MCF 10A (cell line): ENCODE measurements around the gene SNX30. TPM values are rescaled to one million over a fixed set of nuclear protein-coding genes. Genes with fewer than 3 reads are reported as not detected.

Source experiments
- BruUV-seq: library from RNA; stranded (reverse); fragments of 400-500 nt; replicated peaks from 2 replicates; lab custom pipeline; 2021; lab: Mats Ljungman, UMichigan
- CTCF ChIA-PET: fragments of 300-600 bp; sonication (Branson Sonifier 250); formaldehyde crosslinking; extraction: SDS; loops from one replicate; lab custom pipeline; 2021; ENCODE audit warnings: antibody characterized with exemption, inconsistent platforms; lab: Yijun Ruan, JAX
- POLR2A ChIA-PET: fragments of 300-600, 350-650 bp; sonication (Branson Sonifier 250); formaldehyde crosslinking; extraction: SDS; loops from one replicate; lab custom pipeline; 2020; ENCODE audit warnings: antibody characterized with exemption, inconsistent platforms; lab: Yijun Ruan, JAX
- DNase-seq: peaks from one replicate; pipeline ENCODE4 v3.0.0-alpha.2; 2018; ENCODE audit not compliant: unreplicated experiment
- H3K27ac Mint-ChIP-seq: one replicate; pipeline ENCODE4 v1.8.0; 2022; ENCODE audit warnings: mild to moderate bottlenecking, low read depth, mixed read lengths; ENCODE audit not compliant: unreplicated experiment
- H3K27me3 Mint-ChIP-seq: one replicate; pipeline ENCODE4 v1.8.0; 2022; ENCODE audit warnings: mixed read lengths; ENCODE audit not compliant: insufficient read depth, unreplicated experiment
- H3K36me3 Mint-ChIP-seq: one replicate; pipeline ENCODE4 v1.8.0; 2022; ENCODE audit warnings: mild to moderate bottlenecking, moderate library complexity, mixed read lengths; ENCODE audit not compliant: insufficient read depth, unreplicated experiment
- H3K4me1 Mint-ChIP-seq: one replicate; pipeline ENCODE4 v1.8.0; 2022; ENCODE audit warnings: mixed read lengths; ENCODE audit not compliant: insufficient read depth, unreplicated experiment
- H3K4me3 Mint-ChIP-seq: one replicate; pipeline ENCODE4 v1.8.0; 2022; ENCODE audit warnings: mild to moderate bottlenecking, moderate library complexity, mixed read lengths; ENCODE audit not compliant: unreplicated experiment
- H3K9me3 Mint-ChIP-seq: one replicate; pipeline ENCODE4 v1.8.0; 2022; ENCODE audit warnings: mixed read lengths; ENCODE audit not compliant: unreplicated experiment
- CTCF ChIP-seq: fragments of 200-600 bp; IDR thresholded peaks from one replicate; pipeline ENCODE4 v1.8.0; 2022; ENCODE audit warnings: antibody characterized with exemption, mild to moderate bottlenecking; ENCODE audit not compliant: unreplicated experiment
- intact Hi-C: fragments of 100-400 bp; cut with micrococcal nuclease; formaldehyde crosslinking; loops from 2 replicates; pipeline ENCODE4 v1.14.1; 2022
- total RNA-seq: library from RNA; stranded (reverse); gene quantifications from 2 replicates; pipeline ENCODE4 v1.2.3, GENCODE V29; 2022

SNX30 gene
- total RNA-seq, 1 experiment from 2014 or later = 9.6 TPM

GRCh38 chr9:112750764-112751055 lies 150 bp downstream of the SNX30 start:
- Mint-ChIP-seq H3K9me3 (no peaks in the 10 kb centered on the region), H3K4me1 (peaks cover 27% of the 10 kb centered on the region), H3K36me3 (no peaks in the 10 kb centered on the region), H3K4me3 (peak overlapping the region; percentile 98), H3K27ac (peak overlapping the region; percentile 98), H3K27me3 (no peaks in the 10 kb centered on the region)
- BruUV-seq = no TSS peak
- CTCF ChIA-PET = interaction anchor here (0.7 to 2.9 kb wide), 5 partner anchors 32 to 366 kb away, joined by 3 to 11 read pairs (median 3); no protein-coding TSS in a partner anchor
- no peak for TF ChIP-seq CTCF
- intact Hi-C loops = loop anchor here (1.0 to 2.0 kb wide), 3 partner anchors 34 to 70 kb away; no protein-coding TSS in a partner anchor
- POLR2A ChIA-PET = interaction anchor here (0.8 to 3.2 kb wide), 8 partner anchors 9 to 1100 kb away, joined by 3 to 46 read pairs (median 4); partner anchors contain the start of genes HSDL2, INIP, KIAA1958 and PTBP3
- no peak for DNase-seq

GRCh38 chr9:112751056-112751795 lies 666 bp downstream of the SNX30 start:
- H3K36me3 Mint-ChIP-seq = no peaks in the 10 kb centered on the region
- CTCF ChIA-PET = interaction anchor here (0.5 to 2.9 kb wide), 7 partner anchors 26 to 330 kb away, joined by 3 to 11 read pairs (median 3); no protein-coding TSS in a partner anchor
- H3K9me3 Mint-ChIP-seq = no peaks in the 10 kb centered on the region
- H3K27me3 Mint-ChIP-seq = no peaks in the 10 kb centered on the region
- H3K27ac Mint-ChIP-seq = peak overlapping the region; percentile 71
- TF ChIP-seq CTCF = no peak
- BruUV-seq = no TSS peak
- peaks cover 33% of the 10 kb centered on the region for H3K4me1 Mint-ChIP-seq
- peak; percentile 55 for DNase-seq
- H3K4me3 Mint-ChIP-seq = peak overlapping the region; percentile 98
- intact Hi-C loops = loop anchor here (1.0 to 2.0 kb wide), 3 partner anchors 34 to 70 kb away; no protein-coding TSS in a partner anchor
- POLR2A ChIA-PET = interaction anchor here (0.5 to 3.2 kb wide), 12 partner anchors 9 to 1396 kb away, joined by 3 to 46 read pairs (median 4); partner anchors contain the start of genes HSDL2, INIP and PTBP3

GRCh38 chr9:112752334-112753125 lies 2.0 kb downstream of the SNX30 start:
- ChIA-PET CTCF (interaction anchor here (1.2 to 2.9 kb wide), 3 partner anchors 36 to 68 kb away, joined by 6 to 11 read pairs (median 7); no protein-coding TSS in a partner anchor), POLR2A (interaction anchor here (0.6 to 2.6 kb wide), 4 partner anchors 13 to 1753 kb away, joined by 3 to 11 read pairs (median 4); partner anchors contain the start of gene WHRN)
- no peak for DNase-seq
- TF ChIP-seq CTCF = no peak
- Mint-ChIP-seq H3K9me3 (no peaks in the 10 kb centered on the region), H3K27me3 (no peaks in the 10 kb centered on the region), H3K27ac (peak overlapping the region; percentile 72), H3K4me3 (peak overlapping the region; percentile 98), H3K4me1 (peaks cover 44% of the 10 kb centered on the region), H3K36me3 (no peaks in the 10 kb centered on the region)
- no TSS peak for BruUV-seq
- intact Hi-C loops = no loop called here
